ENCODE results near the gene PRM2.

PRM2 gene

GRCh38 chr16:11283820-11284248 lies 7.6 kb upstream of the PRM2 start:
- no peak for DNase-seq

- no peak for DNase-seq
Measured at GRCh38 chr16:11280616-11281522, 4.6 kb upstream of the PRM2 start, which contains the start of gene PRM1. Gene PRM1 (minus strand): TSS chr16:11281330. CDS start chr16:11281238, 92 bp downstream.

GRCh38 chr16:11278681-11279628 lies 2.7 kb upstream of the PRM2 start:
- DNase-seq = no peak

- no peak for DNase-seq
Measured at GRCh38 chr16:11277607-11278337, 1.5 kb upstream of the PRM2 start.

- DNase-seq = no peak
Measured at GRCh38 chr16:11276896-11277593, 765 bp upstream of the PRM2 start.

- no peak for DNase-seq
Measured at GRCh38 chr16:11274964-11275363, 1.3 kb downstream of the PRM2 start.

- DNase-seq = no peak
Measured at GRCh38 chr16:11273721-11274324, 2.5 kb downstream of the PRM2 start.

GRCh38 chr16:11272921-11273720 lies 3.2 kb downstream of the PRM2 start, which contains the start of gene PRM3:
Gene PRM3 (minus strand): TSS chr16:11273629. CDS start chr16:11273595, 34 bp downstream.
- no peak for DNase-seq

- DNase-seq = no peak
Measured at GRCh38 chr16:11272484-11272883, 3.8 kb downstream of the PRM2 start.

GRCh38 chr16:11271610-11272009 lies 4.7 kb downstream of the PRM2 start:
- DNase-seq = no peak

- no peak for DNase-seq
Measured at GRCh38 chr16:11270602-11271162, 5.6 kb downstream of the PRM2 start.

GRCh38 chr16:11268921-11269375 lies 7.3 kb downstream of the PRM2 start, which contains the start of gene TNP2:
Gene TNP2 (minus strand): TSS chr16:11269325. CDS start chr16:11269262, 63 bp downstream.
- DNase-seq = no peak

GRCh38 chr16:11265124-11265523 lies 11.2 kb downstream of the PRM2 start:
- DNase-seq = no peak

GRCh38 chr16:11264155-11264832 lies 12.0 kb downstream of the PRM2 start:
- DNase-seq = no peak

- DNase-seq = no peak
Measured at GRCh38 chr16:11263737-11264136, 12.5 kb downstream of the PRM2 start.

GRCh38 chr16:11262915-11263314 lies 13.4 kb downstream of the PRM2 start:
- DNase-seq = no peak

GRCh38 chr16:11260596-11260966 lies 15.7 kb downstream of the PRM2 start:
- DNase-seq = no peak

GRCh38 chr16:11259655-11260595 lies 16.4 kb downstream of the PRM2 start:
- no peak for DNase-seq

Data from NCI-H748 treated with DMSO at 0.1 percent for 48 hours (cell line).